Fibroblast of skin of left biceps (primary cell): ENCODE data around the gene ZNHIT3.
"Not testable (repeated sequence)": the region's sequence is repeated elsewhere in the genome, so short reads cannot be mapped to it uniquely, and the experiment has no call there.

Source experiments
- DNase-seq, 2 experiments: peaks; one replicate each; pipeline ENCODE4 v3.0.0-alpha.2; 2013; ENCODE audit warnings: low read depth in 2 of 2

The ZNHIT3 gene

DNA sequence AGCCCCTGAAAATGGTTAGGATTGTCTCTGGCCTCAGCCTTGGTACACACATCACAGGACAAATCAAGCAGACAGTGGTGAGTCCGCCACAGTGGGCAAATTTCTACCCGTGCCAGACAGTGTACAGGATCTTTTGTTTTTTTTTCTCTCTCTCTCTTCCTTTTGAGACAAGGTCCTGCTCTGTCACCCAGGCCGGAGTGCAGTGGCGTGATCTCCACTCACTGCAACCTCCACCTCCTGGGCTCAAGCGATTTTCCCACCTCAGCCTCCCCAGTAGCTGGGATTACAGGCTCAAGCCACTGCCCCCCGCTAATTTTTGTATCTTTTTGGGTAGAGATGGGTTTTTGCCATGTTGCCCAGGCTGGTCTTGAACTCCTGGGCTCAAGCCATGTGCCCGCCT lies 2.5 kb upstream of the ZNHIT3 start:
- DNase-seq = not testable (repeated sequence)

DNA sequence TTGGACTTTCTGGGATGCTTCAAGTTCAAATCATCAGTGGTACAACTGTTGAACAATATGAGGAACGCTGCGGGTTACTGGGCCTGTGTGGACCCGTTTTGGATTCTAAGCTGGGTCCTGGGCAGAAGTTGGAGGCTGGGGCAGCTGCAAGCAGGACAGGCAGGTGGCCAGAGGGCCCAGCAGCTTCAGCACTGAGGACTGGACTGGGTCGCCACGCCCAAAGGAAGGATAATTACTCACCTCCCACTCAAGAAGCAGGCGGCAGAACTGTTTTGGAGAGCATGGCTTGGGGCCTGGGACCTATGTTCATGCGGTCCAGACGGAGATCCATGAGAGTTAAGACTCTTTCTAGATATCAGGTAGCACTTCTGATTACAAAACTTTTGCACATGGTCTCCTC lies 1.5 kb upstream of the ZNHIT3 start:
- no peak for DNase-seq

DNA sequence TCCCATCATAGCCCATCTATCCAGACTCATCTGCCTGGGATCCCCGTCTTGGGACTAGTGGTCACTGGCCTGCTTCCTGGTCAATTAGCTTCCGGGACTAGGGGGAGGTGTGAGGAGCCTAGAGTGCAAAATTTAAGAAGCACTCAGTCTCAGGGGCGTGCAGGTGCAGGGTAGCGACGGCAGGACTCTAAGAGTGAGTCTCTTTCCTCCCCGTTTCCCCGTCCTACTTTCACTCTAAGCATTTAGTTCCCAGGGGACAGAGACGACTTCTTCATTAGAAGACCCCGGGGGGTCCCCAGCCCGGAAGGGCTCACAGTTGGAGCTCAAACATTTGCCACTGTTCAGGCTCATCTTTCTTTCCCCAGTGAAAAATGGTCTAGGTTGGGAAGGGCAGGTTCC lies 677 bp upstream of the ZNHIT3 start:
- no peak for DNase-seq

DNA sequence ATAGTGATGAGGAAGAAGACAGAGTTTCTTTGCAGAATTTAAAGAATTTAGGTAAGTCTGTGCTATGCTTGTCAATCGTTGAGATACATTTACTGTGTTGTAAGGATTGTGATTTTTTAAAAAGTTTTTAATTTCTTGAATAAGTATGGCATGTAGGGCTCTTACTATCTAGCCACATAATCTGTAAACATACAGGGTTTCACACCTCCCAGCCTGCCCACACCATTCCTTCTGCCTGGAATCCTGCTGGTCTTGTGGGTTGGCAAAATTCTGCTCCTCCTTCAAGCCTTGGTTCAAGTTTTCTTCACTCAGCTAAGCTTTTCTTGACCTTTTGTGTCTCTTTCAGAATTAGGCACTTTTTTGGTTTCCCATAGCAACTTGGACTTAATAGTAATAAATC lies 7.5 kb downstream of the ZNHIT3 start:
- no peak for DNase-seq

DNA sequence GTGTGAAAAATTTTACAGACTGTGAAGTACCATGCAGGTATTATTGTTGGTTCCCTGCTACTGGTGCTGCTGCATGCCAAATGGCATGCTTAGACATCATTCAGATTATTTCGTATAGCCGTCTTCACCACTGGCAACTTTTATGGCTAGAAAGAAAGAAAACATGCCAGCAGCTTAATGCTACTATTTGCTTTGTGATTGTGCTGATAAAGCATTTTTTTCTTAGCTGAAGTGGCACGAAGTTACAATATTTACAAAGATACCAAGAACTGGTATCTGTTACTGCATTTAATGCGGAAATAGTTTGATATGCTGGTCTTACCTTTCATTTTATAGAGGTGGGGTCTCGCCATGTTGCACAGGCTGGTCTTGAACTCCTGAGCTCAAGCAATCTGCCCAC lies 8.2 kb downstream of the ZNHIT3 start:
- DNase-seq = no peak

DNA sequence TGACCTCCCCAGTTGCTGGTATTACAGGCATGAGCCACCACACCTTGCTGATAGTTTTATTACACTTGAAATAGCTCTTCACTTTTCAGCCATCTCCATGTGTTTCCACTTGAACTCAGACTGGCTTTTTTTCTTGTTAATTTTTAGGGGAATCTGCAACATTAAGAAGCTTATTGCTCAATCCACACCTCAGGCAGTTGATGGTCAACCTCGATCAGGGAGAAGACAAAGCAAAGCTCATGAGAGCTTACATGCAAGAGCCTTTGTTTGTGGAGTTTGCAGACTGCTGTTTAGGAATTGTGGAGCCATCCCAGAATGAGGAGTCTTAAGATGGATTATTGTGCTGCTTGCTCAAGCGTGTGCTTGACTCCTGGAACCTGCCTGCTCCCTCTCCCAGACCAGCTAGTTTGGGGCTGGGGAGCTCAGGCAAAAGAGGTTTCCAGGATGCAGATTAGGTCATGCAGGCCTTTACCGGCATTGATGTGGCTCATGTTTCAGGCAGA lies 8.6 kb downstream of the ZNHIT3 start:
- no peak for DNase-seq

DNA sequence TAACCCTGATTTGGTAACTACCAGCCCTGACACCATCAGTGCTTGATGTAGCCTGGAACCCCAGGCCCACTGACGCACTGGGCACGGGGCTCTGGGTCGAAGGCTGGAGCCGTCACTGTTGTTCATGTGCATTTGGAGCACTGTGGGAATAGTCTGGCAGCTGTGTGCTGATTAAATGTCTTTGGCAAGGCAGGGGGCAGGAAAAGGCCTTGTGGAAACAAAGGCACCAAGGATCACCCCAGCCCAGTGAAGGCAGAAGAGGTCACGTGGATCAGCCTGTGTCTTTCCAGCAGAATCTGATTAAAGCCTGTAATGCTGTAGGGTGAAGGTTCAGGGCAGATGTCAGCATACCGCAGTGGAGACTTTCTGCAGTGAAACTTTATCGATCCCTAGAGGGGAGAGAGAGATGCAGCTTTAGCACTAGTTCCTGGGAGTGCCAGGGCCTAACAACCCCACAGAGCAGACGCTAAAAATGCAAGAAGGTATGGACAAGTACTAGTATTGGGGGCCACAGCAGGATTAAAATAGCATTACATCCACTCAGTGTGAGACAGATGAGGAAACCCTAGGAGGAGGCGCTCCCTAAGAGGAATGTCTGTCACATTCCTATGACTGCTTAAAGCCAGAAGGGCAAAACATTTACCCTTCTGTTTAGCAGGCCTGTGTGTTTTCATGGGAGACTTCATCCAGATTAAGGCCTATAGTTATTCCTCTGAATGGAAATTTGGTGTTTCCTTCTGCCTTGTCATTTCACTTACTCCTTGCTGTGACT lies 9.7 kb downstream of the ZNHIT3 start:
- no peak for DNase-seq

DNA sequence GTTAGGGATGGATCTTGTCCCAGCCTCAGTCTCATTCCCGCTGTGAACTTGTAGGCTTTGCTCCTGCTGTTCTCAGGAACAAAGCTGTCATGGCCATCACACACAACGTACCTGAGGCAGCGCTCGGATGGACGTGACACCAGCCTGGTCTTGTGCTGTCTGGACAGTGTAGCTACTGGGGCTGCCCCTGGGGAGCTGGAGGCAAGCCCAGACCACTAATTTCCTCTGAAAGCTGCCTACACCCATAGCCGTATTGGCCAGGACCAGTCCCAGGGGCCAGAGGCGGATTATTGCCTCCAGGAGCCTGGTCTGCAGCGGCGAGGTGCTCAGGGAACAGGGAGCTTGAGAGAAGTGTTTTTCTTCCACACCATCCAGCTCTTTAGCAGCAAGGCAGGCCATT lies 11.7 kb downstream of the ZNHIT3 start:
- DNase-seq = no peak

DNA sequence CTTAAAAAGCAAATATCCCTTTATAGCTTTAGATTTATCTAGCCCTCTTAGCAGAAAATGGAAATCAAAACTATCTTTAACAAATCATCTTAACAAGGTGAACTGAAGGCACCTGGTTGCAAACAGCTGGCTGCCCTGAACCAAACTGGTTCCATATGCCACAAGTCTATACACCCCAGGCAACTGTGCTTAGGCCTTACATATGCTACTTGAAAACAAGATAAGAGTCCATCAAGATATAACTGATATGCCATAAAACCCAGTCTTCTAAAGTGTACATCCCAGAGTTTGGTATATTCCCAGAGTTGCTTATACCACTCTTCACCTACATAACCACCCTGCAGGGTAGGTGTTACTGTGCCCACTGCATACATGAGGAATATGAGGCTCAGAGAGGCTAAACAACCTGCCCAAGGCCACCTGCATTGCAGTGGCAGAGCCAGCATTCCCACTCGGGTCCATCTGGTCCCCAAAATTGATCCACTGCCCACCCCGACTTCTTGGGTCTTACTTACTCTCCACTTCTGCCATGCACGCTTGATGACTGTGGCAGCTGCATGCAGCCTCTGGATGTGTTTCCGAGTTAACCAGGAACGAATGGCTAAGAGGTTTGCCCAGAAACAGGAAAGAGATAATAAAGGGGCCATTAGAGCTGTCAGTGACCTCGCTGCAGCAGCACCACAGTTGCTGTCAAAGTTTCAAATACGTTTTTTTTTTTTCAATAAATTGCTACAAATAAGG lies 12.2 kb downstream of the ZNHIT3 start:
- DNase-seq = no peak

DNA sequence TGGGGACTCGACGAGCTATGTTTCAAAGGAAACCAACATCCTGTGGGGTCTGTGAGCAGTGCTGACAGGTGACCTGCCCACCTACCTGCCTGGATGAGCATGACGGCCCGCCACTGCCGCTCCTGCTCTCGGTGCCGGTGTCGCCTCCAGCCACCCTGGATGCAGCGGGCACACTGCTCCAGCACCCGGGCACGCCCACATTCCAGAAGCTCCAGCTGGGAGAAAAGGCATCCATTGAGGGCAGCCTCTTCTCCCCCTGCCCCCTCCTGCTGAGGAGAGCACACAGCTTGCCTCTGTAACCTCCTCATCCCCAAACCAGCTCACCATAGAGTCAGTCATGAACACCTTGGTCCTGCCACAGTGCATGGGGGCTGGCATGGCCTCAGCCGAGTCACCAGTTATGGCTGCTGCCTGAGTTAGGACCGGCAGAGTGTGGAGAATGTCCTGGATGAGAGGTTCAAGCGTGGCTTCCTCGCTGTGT lies 14.3 kb downstream of the ZNHIT3 start:
- DNase-seq = no peak

DNA sequence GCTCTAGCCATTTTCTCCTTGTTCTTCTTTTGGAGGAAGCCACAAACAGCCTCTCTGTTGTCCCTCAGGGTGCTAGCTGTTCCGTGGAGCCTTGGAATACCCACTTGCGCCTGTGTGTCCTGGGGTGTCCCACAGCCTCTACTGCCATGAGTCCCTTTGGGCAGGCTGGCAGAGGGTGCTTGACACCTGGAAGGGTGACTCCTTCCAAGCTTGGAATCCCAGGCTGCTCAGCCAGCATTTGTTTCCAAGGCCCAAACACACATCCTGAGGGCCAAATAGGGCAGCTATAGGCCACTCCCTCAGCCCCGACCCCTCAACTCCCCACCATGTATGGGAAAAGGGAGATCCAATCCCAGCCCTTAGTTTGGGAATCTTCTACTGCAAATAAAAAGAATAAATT lies 14.9 kb downstream of the ZNHIT3 start:
- no peak for DNase-seq

DNA sequence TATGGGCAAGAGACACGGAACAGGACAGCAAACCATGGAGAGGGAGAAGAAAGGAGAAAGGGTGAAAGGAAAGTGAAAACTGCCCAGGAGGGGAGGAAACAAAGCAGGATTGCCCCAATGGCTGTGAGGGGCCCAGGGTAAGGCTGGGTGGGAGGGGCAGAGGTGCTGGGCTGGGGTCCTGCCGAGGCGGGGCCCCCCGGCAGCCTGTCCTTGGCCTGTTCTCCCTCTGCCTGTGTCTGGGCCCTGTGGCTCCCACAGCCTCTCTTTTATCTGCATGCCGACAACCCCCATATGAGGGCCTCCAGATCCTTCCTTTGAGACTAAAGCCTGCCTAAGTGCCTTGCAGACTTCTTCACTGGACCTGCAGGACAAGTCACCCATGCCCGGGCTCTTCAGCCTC lies 15.5 kb downstream of the ZNHIT3 start:
- no peak for DNase-seq

DNA sequence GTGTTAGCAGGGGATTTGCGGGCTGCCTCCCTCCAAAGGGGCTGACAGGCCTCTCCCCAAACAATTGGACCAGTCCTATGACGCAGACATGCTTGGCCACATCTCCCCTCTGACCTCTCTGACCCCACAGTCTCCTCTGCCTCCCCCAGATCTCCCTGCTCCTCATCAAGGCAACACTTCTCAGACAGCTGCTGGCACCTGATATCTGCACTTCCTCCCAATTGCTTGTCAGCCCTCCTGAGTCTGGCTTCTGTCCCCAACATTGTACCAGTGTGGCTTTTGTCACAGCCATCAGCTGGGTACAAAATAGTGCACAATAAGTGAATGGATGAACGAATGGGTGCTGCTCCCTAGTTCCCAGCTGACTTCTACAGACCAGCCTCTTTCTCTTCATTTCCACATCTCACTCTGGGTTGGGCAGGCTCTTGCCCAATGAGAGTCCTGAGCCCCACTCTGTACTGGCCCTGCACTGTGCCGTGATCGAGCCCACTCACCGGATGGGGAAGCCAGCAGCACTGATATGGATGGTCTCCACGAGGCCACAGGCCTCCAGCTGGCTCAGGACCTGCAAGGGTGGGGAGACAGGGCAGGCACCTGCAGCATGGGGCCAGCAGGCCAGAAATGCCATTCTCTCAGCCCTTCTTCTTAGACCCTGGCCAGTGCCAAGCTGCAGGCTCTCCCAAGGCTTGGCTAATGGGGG lies 17.1 kb downstream of the ZNHIT3 start:
- DNase-seq = no peak

DNA sequence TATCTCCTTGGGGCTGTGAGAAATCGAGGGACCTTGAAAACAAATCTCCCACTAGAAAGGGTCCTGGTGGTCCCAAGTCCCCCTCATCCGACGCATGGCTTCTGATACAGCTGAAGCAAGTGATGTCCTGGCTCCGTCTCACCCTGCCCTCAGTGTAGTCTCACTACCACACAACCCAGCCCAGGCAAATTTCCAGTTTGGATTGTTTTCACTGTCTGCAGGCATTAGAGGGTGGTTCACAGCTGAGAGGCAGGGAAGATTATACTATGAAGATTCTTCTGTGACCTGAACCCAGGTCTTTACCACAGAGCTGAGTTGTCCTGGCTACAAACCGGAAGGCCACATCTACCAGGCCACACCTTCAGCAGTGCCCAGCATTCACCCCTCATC lies 17.7 kb downstream of the ZNHIT3 start:
- no peak for DNase-seq

DNA sequence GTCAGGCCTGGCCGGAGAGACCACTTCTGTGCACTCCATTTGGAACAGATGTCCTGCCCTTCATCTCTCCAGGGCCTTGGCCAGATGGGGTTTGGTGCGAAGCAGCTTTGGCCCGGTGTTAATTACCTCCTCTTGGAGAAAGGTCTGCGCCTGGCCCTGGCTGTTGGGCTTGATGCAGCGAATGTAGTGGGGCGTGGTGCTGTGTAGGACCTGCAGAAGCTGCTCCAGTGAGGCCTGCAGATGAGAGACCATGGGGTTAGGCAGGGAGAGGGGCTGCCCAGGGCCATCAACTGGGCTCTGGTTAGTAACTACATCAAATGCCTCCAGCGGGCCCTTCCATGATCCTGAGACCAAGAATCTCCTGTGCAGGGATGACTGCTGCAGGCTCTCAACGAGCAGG lies 18.7 kb downstream of the ZNHIT3 start:
- DNase-seq = no peak

DNA sequence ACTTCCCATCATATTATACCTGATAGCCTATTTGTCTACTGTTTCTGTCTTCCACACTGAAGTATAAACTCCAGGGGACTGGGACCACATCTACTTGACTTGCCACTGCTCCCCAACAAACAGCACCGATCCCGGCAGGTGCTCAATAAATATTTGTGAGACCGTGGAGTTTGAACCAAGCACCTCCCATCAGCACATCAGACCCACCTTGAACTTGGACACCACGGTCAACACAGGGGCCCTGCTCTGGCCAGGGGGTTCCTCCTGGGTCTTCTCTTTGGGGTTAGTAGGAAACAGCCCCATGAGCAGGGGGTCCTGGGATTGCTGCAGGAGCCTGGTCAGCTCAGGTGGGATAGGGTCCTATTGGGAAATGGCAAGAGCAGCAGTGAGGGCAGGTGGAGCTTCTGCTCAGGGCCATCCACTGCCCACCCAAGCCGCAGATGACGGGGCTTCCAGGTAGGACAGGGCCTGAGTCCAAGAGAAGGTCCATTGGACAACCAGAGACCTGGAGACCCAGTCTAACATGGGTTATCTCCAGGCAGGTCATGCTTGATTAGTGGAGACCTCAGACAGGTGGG lies 19.9 kb downstream of the ZNHIT3 start:
- no peak for DNase-seq

DNA sequence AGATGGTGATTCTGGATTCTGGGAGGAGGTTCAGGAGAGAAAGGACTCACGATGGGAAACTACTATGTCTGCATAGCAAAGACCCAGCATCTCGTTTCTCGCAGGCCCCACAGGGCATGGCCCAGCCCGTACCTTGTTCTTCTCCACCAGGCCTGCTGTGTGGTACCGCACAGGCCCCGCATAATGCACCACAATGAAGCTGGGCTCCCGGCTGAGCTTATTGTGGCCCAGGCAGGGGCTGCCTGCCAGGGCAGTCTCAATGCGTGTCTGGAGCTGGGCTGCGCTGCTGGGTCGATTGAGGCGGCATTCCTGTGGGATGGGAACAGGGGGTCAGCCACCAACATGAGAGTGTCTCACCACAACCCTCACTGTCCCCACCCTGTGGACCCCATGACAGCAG lies 20.4 kb downstream of the ZNHIT3 start:
- DNase-seq = no peak

DNA sequence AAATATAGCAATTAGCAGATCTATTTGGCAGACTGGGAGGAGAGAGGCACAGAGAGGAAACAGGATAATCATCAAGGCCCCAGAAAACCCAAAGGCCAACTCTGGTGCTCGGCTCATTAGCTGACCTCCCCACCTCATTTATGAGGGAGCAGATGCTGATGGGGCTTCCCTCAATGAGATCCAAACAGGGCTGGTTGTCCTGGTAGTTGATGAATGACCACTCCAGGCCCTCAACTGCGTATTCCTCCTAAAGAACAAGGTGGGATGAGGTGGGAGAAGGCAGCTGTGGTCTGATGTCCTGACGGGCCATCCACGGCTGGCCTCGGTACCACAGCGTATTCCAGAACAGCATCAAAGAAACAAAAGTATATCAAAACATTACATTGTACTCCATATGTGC lies 20.8 kb downstream of the ZNHIT3 start:
- DNase-seq = no peak

DNA sequence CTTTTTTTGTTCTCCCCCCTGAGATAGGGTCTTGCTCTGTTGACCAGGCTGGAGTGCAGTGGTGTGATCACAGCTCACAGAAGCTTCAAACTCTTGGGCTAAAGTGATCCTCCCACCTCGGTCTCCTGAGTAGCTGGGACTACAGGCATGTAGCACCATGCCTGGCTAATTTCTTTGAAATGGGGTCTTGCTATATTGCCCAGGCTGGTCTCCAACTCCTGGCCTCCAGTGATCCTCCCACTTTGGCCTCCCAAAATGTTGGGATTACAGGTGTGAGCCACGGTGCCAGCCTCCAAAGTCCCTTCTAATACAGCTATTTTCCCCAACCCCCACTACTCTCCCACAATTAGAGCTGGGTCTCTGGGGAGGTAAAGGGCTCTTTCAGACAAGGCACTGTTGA lies 22.0 kb downstream of the ZNHIT3 start:
- not testable (repeated sequence) for DNase-seq

DNA sequence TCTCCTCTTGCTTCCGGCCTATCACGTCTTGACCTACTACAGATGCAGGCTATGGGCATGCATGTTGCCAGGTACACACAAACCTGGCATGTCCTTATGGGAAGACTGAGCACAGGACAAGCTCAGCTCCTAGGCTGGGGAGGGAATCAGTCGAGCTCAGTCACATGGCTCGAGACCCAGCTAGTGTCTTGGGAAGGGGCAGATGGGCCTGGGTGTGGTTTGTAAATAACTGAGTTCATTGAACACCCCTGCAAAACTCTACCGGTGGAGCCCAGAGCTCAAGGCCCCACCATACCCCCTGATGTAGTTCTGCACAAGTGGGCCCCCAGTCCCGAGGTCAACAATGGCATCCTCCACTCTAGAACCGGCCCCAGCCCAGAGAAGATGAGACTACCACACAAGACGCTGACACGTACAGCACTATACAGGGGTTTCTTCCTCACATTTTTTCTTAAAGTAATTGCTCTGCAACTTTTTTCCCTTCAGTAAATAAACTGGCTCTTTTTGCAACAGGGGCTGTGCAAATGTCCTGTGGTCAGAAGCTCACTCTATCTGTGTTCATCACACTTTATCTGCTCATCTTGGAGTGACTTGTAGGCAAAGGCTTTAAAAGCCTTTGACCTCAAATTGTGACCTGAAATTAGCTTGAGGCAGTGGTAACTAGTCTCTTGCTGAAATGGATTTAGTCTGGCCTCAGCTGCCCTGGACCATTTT lies 22.9 kb downstream of the ZNHIT3 start:
- no peak for DNase-seq

DNA sequence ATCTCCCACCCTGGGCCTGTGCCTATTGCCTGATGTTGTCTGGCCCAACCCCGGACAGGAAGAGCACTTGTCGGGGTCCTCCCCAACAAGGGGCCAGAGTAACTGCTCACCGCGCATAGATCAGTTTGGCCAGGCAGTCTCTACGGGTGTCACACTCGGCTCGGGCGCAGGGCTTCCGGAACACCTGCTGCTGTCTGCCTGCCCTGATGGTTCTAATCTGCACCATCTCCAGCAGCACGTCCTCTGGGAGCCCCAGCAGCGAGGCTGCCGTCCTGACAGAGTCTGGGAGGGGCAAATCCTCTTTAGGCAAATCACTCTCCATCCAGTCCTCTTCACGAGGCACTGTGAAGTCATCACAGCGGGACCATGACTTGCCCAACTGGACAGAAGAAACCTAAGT lies 24.2 kb downstream of the ZNHIT3 start:
- no peak for DNase-seq

DNA sequence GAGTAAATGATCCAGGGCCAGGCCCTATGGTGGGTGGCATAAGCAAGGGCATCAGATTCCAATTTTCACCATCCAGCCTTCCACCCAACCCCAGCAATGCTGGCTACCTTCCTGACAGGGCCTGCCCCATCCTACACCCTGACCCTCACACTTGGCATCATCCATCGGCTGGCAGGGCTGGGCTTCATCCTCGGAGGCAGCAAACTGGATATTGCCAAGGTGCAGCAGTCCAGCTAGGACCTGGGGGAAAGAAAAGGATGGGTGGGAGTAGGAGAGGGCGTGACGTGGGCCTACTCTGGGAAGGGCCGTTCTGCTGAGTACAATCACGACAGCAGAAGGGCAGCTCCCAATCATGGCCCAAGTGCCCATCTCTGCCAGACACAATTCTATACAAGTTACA lies 24.7 kb downstream of the ZNHIT3 start:
- no peak for DNase-seq
